Measurements from ENCODE around the gene SAMD8. TPM values are rescaled to one million over a fixed set of nuclear protein-coding genes. Genes with fewer than 3 reads are reported as not detected.

Gene SAMD8
- total and polyA plus RNA-seq, 7 donors = 10.8 to 44.2 (median 35.1) TPM

DNA sequence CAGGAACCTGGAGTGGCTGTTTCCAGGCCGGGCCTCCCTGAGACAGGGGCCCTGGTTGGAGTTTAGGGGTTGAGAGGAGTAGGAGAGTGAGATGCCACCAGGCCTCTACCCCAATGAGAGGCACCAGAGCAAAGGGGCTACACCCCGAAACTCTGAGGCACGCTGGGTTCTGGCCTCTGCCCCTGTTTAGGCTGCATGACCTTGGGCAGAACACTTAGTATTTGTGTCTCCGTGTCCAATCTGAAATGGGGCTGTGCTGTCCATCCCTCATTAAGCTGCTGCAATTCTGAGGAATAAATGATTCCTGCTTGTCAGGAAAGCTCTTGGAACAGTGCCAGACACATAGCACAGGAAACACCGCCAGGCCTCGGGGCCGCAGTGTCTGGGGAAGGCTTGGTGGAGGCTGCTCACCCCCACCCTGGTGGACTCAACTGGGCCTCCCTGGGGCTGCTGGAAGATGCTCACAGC lies 40.5 kb upstream of the SAMD8 start:
- ATAC-seq (no peak), DNase-seq (no peak)
- Histone ChIP-seq H3K36me3 (ENCODE audit: insufficient read depth in 1 of 2, low read depth in 1 of 2) (no peaks in the 10 kb centered on the region), H3K27me3 (ENCODE audit: insufficient read depth in 3 of 3, low read length in 2 of 3) (no peaks in the 10 kb centered on the region), H3K9me3 (no peaks in the 10 kb centered on the region), H3K4me3 (peak overlapping the region; percentile 66), H3K4me1 (peaks cover 21% of the 10 kb centered on the region), H3K27ac (peak overlapping the region; percentile 85)
- intact Hi-C loops (cut with DNase I) = no loop called here
- 35 to 56% (median 38%) methylated on average over 7 of the region's 7 CpGs for WGBS, 3 donors
- no peak for TF ChIP-seq CTCF (IDR thresholded peaks at IDR 0.05)

DNA sequence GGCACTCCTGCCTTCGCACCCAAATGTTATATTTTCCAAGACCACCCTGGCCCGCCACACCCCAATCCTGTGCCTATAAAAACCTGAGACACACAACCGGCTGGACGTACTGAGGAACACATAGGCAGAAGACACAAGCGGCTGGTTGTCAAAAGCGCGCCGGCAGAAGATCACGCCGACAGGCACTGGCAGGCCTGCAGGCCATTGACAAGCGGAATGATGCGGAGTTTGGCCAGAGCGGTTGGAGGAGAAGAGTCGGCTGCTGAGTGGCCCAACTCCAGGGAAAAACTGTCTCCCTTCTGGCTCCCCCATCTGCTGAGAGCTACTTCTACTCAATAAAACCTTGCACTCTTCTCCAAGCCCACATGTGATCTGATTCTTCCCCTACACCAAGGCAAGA lies 39.7 kb upstream of the SAMD8 start:
- peaks cover 26% of the 10 kb centered on the region for H3K4me1 ChIP-seq
- DNase-seq = no peak
- no peaks in the 10 kb centered on the region for H3K36me3 ChIP-seq (ENCODE audit: insufficient read depth in 1 of 2, low read depth in 1 of 2)
- 87 to 92% (median 91%) methylated on average over 14 of the region's 14 CpGs for WGBS, 3 donors
- no peak for TF ChIP-seq CTCF (IDR thresholded peaks at IDR 0.05)
- H3K27ac ChIP-seq = peak overlapping the region; percentile 85
- H3K4me3 ChIP-seq = peak overlapping the region; percentile 66
- intact Hi-C loops (cut with DNase I) = loop anchor here in 1 of 2 donors (2.0 kb wide), 1 partner anchor 29 kb away; no protein-coding TSS in a partner anchor
- no peaks in the 10 kb centered on the region for H3K9me3 ChIP-seq
- no peaks in the 10 kb centered on the region for H3K27me3 ChIP-seq (ENCODE audit: insufficient read depth in 3 of 3, low read length in 2 of 3)
- ATAC-seq = no peak

GRCh38 chr10:75072727-75073126 lies 38.7 kb upstream of the SAMD8 start:
- DNase-seq = no peak
- intact Hi-C loops (cut with DNase I) = loop anchor here in 1 of 2 donors (2.0 kb wide), 1 partner anchor 30 kb away; no protein-coding TSS in a partner anchor
- peak overlapping the region; percentile 66 for H3K4me3 ChIP-seq
- no peaks in the 10 kb centered on the region for H3K9me3 ChIP-seq
- H3K4me1 ChIP-seq = peaks cover 26% of the 10 kb centered on the region
- ATAC-seq = peak; percentile 25 to 70 (median 54)
- no peak for TF ChIP-seq CTCF (IDR thresholded peaks at IDR 0.05)
- H3K27ac ChIP-seq = peak overlapping the region; percentile 85
- WGBS, 3 donors = 80 to 87% (median 86%) methylated on average over 13 to 14 of the region's 14 CpGs
- H3K36me3 ChIP-seq (ENCODE audit: insufficient read depth in 1 of 2, low read depth in 1 of 2) = no peaks in the 10 kb centered on the region
- no peaks in the 10 kb centered on the region for H3K27me3 ChIP-seq (ENCODE audit: insufficient read depth in 3 of 3, low read length in 2 of 3)

DNA sequence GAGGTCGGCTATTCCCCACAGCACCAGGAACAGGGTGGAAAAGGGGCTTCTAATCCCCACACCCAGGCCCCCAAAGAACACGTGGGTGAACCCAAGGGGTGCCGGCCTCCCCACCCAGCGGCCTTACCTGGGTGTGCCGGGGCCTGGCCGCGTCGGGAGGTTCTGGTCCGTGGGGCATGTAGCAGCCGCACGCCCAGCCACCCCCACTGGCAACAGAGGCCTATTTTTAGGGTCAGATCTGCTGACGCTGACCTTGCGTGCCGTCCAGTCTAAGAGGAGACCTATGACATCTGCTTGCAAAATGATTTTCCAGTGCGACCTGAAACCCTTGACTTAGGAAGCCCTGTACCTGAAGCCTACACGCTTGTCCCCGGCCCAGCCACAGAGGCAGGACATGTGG lies 38.0 kb upstream of the SAMD8 start:
- Histone ChIP-seq H3K9me3 (no peaks in the 10 kb centered on the region), H3K4me1 (peaks cover 26% of the 10 kb centered on the region), H3K27me3 (ENCODE audit: insufficient read depth in 3 of 3, low read length in 2 of 3) (no peaks in the 10 kb centered on the region), H3K4me3 (peak overlapping the region; percentile 66), H3K36me3 (ENCODE audit: insufficient read depth in 1 of 2, low read depth in 1 of 2) (no peaks in the 10 kb centered on the region), H3K27ac (peak overlapping the region; percentile 85)
- WGBS, 3 donors = 47 to 71% (median 53%) methylated on average over 17 of the region's 17 CpGs
- peak; percentile 51 to 83 for DNase-seq
- ATAC-seq = peak; percentile 89 to 96 (median 95)
- intact Hi-C loops (cut with DNase I) = loop anchor here in 1 of 2 donors (2.0 kb wide), 1 partner anchor 31 kb away; no protein-coding TSS in a partner anchor
- TF ChIP-seq CTCF (IDR thresholded peaks at IDR 0.05) = no peak
